WTC11 (cell line): Measurements from ENCODE around the gene EMC6. TPM values are rescaled to one million over a fixed set of nuclear protein-coding genes. Genes with fewer than 3 reads are reported as not detected.

Source experiments
- ATAC-seq: fragments of 200-7000 bp; cut with Tn5 transposase; 2 replicates; pipeline ENCODE4 v1.10.0; 2021; ENCODE audit warnings: mild to moderate bottlenecking, moderate library complexity
- CTCF ChIA-PET: fragments of 300-600 bp; sonication (Branson Sonifier 250); formaldehyde crosslinking; loops from one replicate; lab custom pipeline; 2021; ENCODE audit warnings: antibody characterized with exemption; lab: Charles Lee
- POLR2A ChIA-PET: fragments of 350-600 bp; sonication (Branson Sonifier 250); formaldehyde crosslinking; loops from one replicate; lab custom pipeline; 2021; ENCODE audit warnings: antibody characterized with exemption; lab: Charles Lee
- DNase-seq: peaks from one replicate; pipeline ENCODE4 v3.0.0; 2021; ENCODE audit warnings: low spot score
- H3K27ac Mint-ChIP-seq: 2 replicates; pipeline ENCODE4 v1.8.0; 2021; ENCODE audit warnings: mixed read lengths
- H3K27me3 Mint-ChIP-seq: 2 replicates; pipeline ENCODE4 v1.8.0; 2021; ENCODE audit warnings: low read depth, mild to moderate bottlenecking, moderate library complexity, mixed read lengths
- H3K36me3 Mint-ChIP-seq: 2 replicates; pipeline ENCODE4 v1.8.0; 2021; ENCODE audit warnings: mixed read lengths
- H3K4me1 Mint-ChIP-seq: 2 replicates; pipeline ENCODE4 v1.8.0; 2022; ENCODE audit warnings: mixed read lengths
- H3K4me3 Mint-ChIP-seq: 2 replicates; pipeline ENCODE4 v1.8.0; 2021; ENCODE audit warnings: mild to moderate bottlenecking, moderate library complexity, mixed read lengths
- H3K9me3 Mint-ChIP-seq: 2 replicates; pipeline ENCODE4 v1.8.0; 2021; ENCODE audit warnings: mixed read lengths
- AR ChIP-seq: fragments of 250-450 bp; sonication (Bioruptor Pico); IDR thresholded peaks from 2 replicates; pipeline ENCODE4 v1.9.0; 2021; ENCODE audit warnings: mild to moderate bottlenecking
- ARID4B ChIP-seq: sonication (generic); formaldehyde crosslinking; IDR thresholded peaks from 2 replicates; pipeline ENCODE4 v1.8.0; 2023; ENCODE audit warnings: missing genetic modification reagents, mild to moderate bottlenecking, borderline replicate concordance
- ATF1 ChIP-seq: sonication (generic); formaldehyde crosslinking; IDR thresholded peaks from 2 replicates; pipeline ENCODE4 v1.8.1; 2023; ENCODE audit warnings: mild to moderate bottlenecking, moderate library complexity, missing genetic modification reagents
- CBFB ChIP-seq: sonication (generic); formaldehyde crosslinking; IDR thresholded peaks from 2 replicates; pipeline ENCODE4 v1.8.1; 2022; ENCODE audit warnings: mild to moderate bottlenecking, low read depth, missing genetic modification reagents
- ESRRA ChIP-seq: sonication (generic); formaldehyde crosslinking; IDR thresholded peaks from 2 replicates; pipeline ENCODE4 v1.8.1; 2022; ENCODE audit warnings: mild to moderate bottlenecking, missing genetic modification reagents, borderline replicate concordance
- FOXJ3 ChIP-seq: sonication (generic); formaldehyde crosslinking; IDR thresholded peaks from 2 replicates; pipeline ENCODE4 v1.9.0; 2021; ENCODE audit warnings: missing genetic modification reagents, mild to moderate bottlenecking, borderline replicate concordance
- FOXK1 ChIP-seq: sonication (generic); formaldehyde crosslinking; IDR thresholded peaks from 2 replicates; pipeline ENCODE4 v1.8.0; 2022; ENCODE audit warnings: mild to moderate bottlenecking, moderate library complexity, missing genetic modification reagents
- GABPB1 ChIP-seq: sonication (generic); formaldehyde crosslinking; IDR thresholded peaks from 2 replicates; pipeline ENCODE4 v1.8.1; 2023; ENCODE audit warnings: mild to moderate bottlenecking, missing genetic modification reagents
- HMGA2 ChIP-seq: fragments of 250-450 bp; sonication (Bioruptor Pico); IDR thresholded peaks from 2 replicates; pipeline ENCODE4 v1.4.0; 2021; ENCODE audit warnings: mild to moderate bottlenecking, moderate library complexity
- HMGXB4 ChIP-seq: sonication (generic); formaldehyde crosslinking; IDR thresholded peaks from 2 replicates; pipeline ENCODE4 v1.8.1; 2023; ENCODE audit warnings: mild to moderate bottlenecking, moderate library complexity, missing genetic modification reagents
- JUN ChIP-seq: sonication (generic); formaldehyde crosslinking; IDR thresholded peaks from 2 replicates; pipeline ENCODE4 v1.8.0; 2023; ENCODE audit warnings: mild to moderate bottlenecking, missing genetic modification reagents
- MAX ChIP-seq: sonication (generic); formaldehyde crosslinking; IDR thresholded peaks from 2 replicates; pipeline ENCODE4 v1.8.0; 2022; ENCODE audit warnings: mild to moderate bottlenecking, missing genetic modification reagents
- NFE2L1 ChIP-seq: sonication (generic); formaldehyde crosslinking; IDR thresholded peaks from 2 replicates; pipeline ENCODE4 v1.8.1; 2023; ENCODE audit warnings: missing genetic modification reagents
- NFYB ChIP-seq: sonication (generic); formaldehyde crosslinking; conservative IDR thresholded peaks from 2 replicates; pipeline ENCODE4 v1.8.0; 2022; ENCODE audit warnings: low read depth, missing genetic modification reagents
- NR3C1 ChIP-seq: sonication (generic); formaldehyde crosslinking; conservative IDR thresholded peaks from 2 replicates; pipeline ENCODE4 v1.8.1; 2023; ENCODE audit warnings: low read depth, mild to moderate bottlenecking, missing genetic modification reagents
- RELA ChIP-seq: sonication (generic); formaldehyde crosslinking; IDR thresholded peaks from 2 replicates; pipeline ENCODE4 v1.8.1; 2022; ENCODE audit warnings: missing genetic modification reagents, mild to moderate bottlenecking, borderline replicate concordance
- SMAD3 ChIP-seq: sonication (generic); formaldehyde crosslinking; IDR thresholded peaks from 2 replicates; pipeline ENCODE4 v1.8.0; 2022; ENCODE audit warnings: missing genetic modification reagents, mild to moderate bottlenecking, borderline replicate concordance
- SP1 ChIP-seq: sonication (generic); formaldehyde crosslinking; conservative IDR thresholded peaks from 2 replicates; pipeline ENCODE4 v1.8.1; 2022; ENCODE audit warnings: missing genetic modification reagents
- TEAD1 ChIP-seq: sonication (generic); formaldehyde crosslinking; IDR thresholded peaks from 2 replicates; pipeline ENCODE4 v1.8.0; 2022; ENCODE audit warnings: mild to moderate bottlenecking, missing genetic modification reagents
- ZNF219 ChIP-seq: sonication (generic); formaldehyde crosslinking; IDR thresholded peaks from 2 replicates; pipeline ENCODE4 v1.8.0; 2023; ENCODE audit warnings: missing genetic modification reagents, mild to moderate bottlenecking, borderline replicate concordance
- ZNF425 ChIP-seq: fragments of 250-450 bp; sonication (Bioruptor Pico); conservative IDR thresholded peaks from 2 replicates; pipeline ENCODE4 v1.9.0; 2021; ENCODE audit warnings: mild to moderate bottlenecking
- total RNA-seq: library from RNA; stranded (reverse); gene quantifications from 3 replicates; pipeline ENCODE4 v1.2.3, GENCODE V29; 2021
- TF ChIP-seq, protein P1 (sequence below): sonication (generic); formaldehyde crosslinking; IDR thresholded peaks from 2 replicates; pipeline ENCODE4 v1.8.0; 2022; ENCODE audit warnings: mild to moderate bottlenecking, missing genetic modification reagents

Gene EMC6
- total RNA-seq, 1 experiment from 2014 or later: 86.0 TPM

DNA sequence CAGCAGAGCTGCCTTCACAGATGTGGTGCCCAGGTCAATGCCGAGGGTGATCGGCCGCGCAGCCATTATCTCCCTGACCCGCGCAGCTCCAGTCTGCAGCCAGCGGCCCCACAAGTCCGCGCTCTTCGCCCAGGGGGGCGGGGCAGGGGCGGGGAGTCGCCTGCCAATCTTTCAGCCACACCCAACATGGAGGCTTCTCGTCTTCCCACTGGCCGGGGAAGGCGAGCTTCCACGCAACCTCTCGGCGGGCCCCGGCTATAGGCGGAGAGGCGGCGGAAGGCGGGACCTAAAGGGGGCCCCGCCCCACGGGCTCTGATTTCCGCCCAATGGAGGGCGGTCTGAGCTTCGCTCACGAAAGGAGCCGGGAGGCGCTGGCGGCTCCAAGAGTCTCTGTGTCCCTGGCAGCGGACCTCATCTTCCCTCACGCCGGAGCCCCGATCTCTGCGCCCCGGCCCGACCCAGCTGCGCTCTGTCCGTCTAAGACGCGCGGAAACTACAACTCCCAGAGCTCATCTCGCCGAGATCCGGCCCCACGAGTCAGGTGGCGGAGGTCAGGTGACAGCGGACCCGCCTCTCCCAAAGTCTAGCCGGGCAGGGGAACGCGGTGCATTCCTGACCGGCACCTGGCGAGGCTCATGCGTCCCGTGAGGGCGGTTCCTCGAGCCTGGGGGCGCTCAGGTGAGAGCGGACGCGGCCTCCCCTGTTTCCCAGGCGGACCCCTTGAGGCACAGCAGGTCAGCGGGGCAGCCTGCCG is 32.3 kb upstream of the EMC6 start, which contains the start of the genes CTNS and SHPK:
CTNS (plus strand) TSS at position 607 of the 754 bp plus-strand sequence. CDS start 3,447 bp downstream, outside the sequence.
SHPK (minus strand) TSS at position 97 of the 754 bp plus-strand sequence; CDS start at position 66, 31 bp downstream.
- peaks cover 8% of the 10 kb centered on the region; the same call in 1 of the 2 replicates for H3K36me3 Mint-ChIP-seq
- peaks cover 27% of the 10 kb centered on the region for H3K4me1 Mint-ChIP-seq
- DNase-seq (peak; percentile 97), ATAC-seq (peak; percentile 97)
- H3K27me3 Mint-ChIP-seq: no peaks in the 10 kb centered on the region
- H3K27ac Mint-ChIP-seq: peak within 1 kb of the TSS; percentile 100
- no peaks in the 10 kb centered on the region for H3K9me3 Mint-ChIP-seq
- peak within 1 kb of the TSS; percentile 97 for H3K4me3 Mint-ChIP-seq
- ChIA-PET POLR2A (interaction anchor here (0.6 to 1.4 kb wide), 6 partner anchors 10 to 901 kb away, joined by 3 to 6 read pairs (median 4); partner anchors contain the start of genes EMC6 and TAX1BP3), CTCF (interaction anchor here (0.9 to 3.2 kb wide), 12 partner anchors 11 to 623 kb away, joined by 3 to 25 read pairs (median 7); partner anchors contain the start of gene NCBP3)
- TF ChIP-seq MAX (CRISPR knock-in tag): peak; percentile 92
- TF ChIP-seq SMAD3 (CRISPR knock-in tag): peak; percentile 68; the same call in 1 of the 2 replicates
- TF ChIP-seq, protein P1, sequence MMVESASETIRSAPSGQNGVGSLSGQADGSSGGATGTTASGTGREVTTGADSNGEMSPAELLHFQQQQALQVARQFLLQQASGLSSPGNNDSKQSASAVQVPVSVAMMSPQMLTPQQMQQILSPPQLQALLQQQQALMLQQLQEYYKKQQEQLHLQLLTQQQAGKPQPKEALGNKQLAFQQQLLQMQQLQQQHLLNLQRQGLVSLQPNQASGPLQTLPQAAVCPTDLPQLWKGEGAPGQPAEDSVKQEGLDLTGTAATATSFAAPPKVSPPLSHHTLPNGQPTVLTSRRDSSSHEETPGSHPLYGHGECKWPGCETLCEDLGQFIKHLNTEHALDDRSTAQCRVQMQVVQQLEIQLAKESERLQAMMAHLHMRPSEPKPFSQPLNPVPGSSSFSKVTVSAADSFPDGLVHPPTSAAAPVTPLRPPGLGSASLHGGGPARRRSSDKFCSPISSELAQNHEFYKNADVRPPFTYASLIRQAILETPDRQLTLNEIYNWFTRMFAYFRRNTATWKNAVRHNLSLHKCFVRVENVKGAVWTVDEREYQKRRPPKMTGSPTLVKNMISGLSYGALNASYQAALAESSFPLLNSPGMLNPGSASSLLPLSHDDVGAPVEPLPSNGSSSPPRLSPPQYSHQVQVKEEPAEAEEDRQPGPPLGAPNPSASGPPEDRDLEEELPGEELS (CRISPR knock-in tag): peak; percentile 40; the same call in 1 of the 2 replicates
- TF ChIP-seq FOXJ3 (CRISPR knock-in tag): no peak
- peak; percentile 68 for TF ChIP-seq SP1 (CRISPR knock-in tag)
- TF ChIP-seq NR3C1 (CRISPR knock-in tag): no peak
- 0 out of 2 replicates have a peak, but pooled peaks have one; percentile 61 for TF ChIP-seq JUN (CRISPR knock-in tag)
- TF ChIP-seq FOXK1 (CRISPR knock-in tag): peak; percentile 67; the same call in 1 of the 2 replicates
- TF ChIP-seq GABPB1 (CRISPR knock-in tag): peak; percentile 53; the same call in 1 of the 2 replicates
- TF ChIP-seq CBFB (CRISPR knock-in tag): 0 out of 2 replicates have a peak, but pooled peaks have one; percentile 6
- TF ChIP-seq RELA (CRISPR knock-in tag): 0 out of 2 replicates have a peak, but pooled peaks have one; percentile 53
- no peak for TF ChIP-seq ZNF425
- peak; percentile 94 for TF ChIP-seq TEAD1 (CRISPR knock-in tag)
- peak; percentile 65 for TF ChIP-seq NFYB
- TF ChIP-seq HMGA2 (CRISPR knock-in tag): no peak
- TF ChIP-seq ARID4B (CRISPR knock-in tag): peak; percentile 52
- no peak for TF ChIP-seq AR (CRISPR knock-in tag)
- TF ChIP-seq ATF1: peak; percentile 34; the same call in 1 of the 2 replicates
- no peak for TF ChIP-seq NFE2L1
- TF ChIP-seq ZNF219 (CRISPR knock-in tag): no peak
- 0 out of 2 replicates have a peak, but pooled peaks have one; percentile 14 for TF ChIP-seq ESRRA (CRISPR knock-in tag)
- TF ChIP-seq HMGXB4 (CRISPR knock-in tag): no peak; the same call in 1 of the 2 replicates
